ENCODE results near the gene DPH7.
"Not testable (repeated sequence)": the region's sequence is repeated elsewhere in the genome, so short reads cannot be mapped to it uniquely, and the experiment has no call there.

Gene DPH7

GRCh38 chr9:137516144-137516917 is 62.4 kb downstream of the DPH7 start:
- DNase-seq, result no peak

DNA sequence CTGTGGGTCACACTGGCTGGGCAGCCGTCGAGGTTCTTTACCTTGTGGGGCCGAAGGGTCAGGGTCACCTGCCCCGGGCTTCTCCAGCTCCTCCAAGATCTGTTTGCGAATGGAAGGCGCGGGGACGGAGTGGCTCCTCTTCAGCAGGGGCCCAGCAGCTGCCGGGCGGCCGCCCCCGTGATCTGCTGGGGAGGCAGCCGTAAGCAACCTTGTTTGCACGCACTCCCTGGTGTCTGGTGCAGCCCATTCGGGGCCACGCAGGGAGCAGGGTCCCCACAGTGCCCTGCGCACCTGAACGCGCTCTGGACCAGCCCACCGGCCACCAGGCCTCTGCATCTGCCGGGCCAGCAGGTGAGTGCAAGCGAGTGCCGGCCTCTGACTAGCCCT is 63.4 kb downstream of the DPH7 start:
- DNase-seq, result no peak

DNA sequence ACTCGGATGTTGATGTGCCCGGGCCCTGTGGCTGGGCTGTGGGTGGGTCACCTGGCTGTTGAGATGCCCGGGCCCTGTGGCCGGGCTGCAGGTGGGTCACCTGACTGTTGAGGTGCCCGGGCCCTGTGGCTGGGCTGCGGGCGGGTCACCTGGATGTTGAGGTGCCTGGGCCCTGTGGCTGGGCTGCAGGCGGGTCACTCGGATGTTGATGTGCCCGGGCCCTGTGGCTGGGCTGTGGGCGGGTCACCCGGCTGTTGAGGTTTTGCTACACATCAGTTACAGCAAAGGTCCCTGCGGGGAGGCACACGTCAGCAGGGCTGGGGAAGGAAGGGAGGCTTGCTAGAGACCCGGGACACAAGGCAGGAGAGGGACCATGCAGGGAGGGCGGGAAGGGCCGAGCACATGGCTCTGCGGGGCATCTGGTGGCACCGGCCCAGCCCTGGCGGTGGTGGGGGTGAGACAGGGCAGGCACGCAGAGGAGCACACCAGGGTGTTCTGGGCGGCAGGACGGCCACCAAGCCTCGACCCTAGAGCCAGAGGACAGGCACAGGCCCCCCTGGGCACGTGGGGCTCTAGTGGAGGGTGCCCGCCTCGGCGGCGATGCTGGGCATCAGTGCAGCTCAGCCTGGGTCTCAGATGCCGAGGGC is 63.9 kb downstream of the DPH7 start:
- no peak for DNase-seq

GRCh38 chr9:137513801-137514570 is 64.7 kb downstream of the DPH7 start:
- not testable (repeated sequence) for DNase-seq

DNA sequence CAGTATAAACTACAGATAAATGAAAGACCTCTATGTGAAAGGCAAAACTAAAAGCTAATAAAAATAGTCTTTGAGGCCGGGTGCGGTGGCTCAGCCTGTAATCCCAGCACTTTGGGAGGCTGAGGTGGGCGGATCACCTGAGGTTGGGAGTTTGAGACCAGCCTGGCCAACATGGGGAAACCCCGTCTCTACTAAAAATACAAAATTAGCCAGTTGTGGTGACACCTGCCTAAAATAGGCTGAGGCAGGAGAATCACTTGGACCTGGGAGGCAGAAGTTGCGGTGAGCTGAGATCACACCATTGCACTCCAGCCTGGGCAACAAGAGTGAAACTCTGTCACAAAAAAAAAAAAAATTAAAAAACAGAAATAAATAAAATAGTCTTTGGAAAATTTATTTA is 65.6 kb downstream of the DPH7 start:
- not testable (repeated sequence) for DNase-seq

GRCh38 chr9:137511758-137512463 is 66.8 kb downstream of the DPH7 start:
- no peak for DNase-seq

- DNase-seq, result not testable (repeated sequence)
Measured at GRCh38 chr9:137511126-137511525, 67.6 kb downstream of the DPH7 start.

- no peak for DNase-seq
Measured at GRCh38 chr9:137509198-137509597, 69.5 kb downstream of the DPH7 start.

GRCh38 chr9:137506702-137507171 is 72.0 kb downstream of the DPH7 start:
- no peak for DNase-seq

DNA sequence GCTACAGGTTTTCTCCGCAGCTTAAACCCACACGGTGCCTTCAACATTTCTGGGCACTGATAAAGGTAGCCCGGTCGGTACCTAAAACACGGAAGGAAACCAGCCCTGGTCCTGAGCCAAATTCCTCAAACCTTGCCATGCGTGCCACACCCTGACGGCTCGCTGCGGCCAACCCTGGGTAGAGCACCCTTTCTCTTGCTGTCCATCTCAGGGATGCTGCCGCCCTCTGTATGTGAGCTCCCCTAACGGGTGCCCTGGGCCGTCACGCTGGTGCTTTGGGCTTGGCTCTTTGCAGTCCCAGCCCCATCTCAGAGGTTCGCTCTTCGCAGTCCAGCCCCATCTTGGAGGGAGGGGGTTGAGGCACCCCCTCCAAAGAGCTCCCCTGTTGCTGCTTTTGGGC is 72.5 kb downstream of the DPH7 start:
- no peak for DNase-seq

GRCh38 chr9:137505421-137506140 is 73.1 kb downstream of the DPH7 start:
- DNase-seq, result no peak
